GM12878 (cell line): ENCODE data around the gene HIVEP3. TPM values are rescaled to one million over a fixed set of nuclear protein-coding genes. Genes with fewer than 3 reads are reported as not detected.

Experiments used
- ATAC-seq: fragments of 200-7000 bp; cut with Tn5 transposase; 3 replicates; pipeline ENCODE4 v1.9.1; 2020; ENCODE audit warnings: mild to moderate bottlenecking, moderate library complexity
- BruUV-seq: library from RNA; stranded (reverse); fragments of 400-500 nt; replicated peaks from 2 replicates; lab custom pipeline; 2021; lab: Mats Ljungman, UMichigan
- CTCF ChIA-PET: fragments of 300-600 bp; sonication (Branson Sonifier 250); formaldehyde crosslinking; extraction: SDS; loops from one replicate; lab custom pipeline; 2021; ENCODE audit warnings: inconsistent platforms; lab: Yijun Ruan, JAX
- POLR2A ChIA-PET: fragments of 350-600 bp; formaldehyde crosslinking; extraction: SDS; loops from one replicate; lab custom pipeline; 2021; ENCODE audit warnings: inconsistent platforms; lab: Charles Lee
- RAD21 ChIA-PET: fragments of 300-600 bp; sonication (Branson Sonifier 250); formaldehyde crosslinking; loops from one replicate; lab custom pipeline; 2023; ENCODE audit warnings: antibody characterized with exemption; ENCODE audit not compliant: unreplicated experiment; lab: Charles Lee
- SMC1A ChIA-PET: fragments of 300-600 bp; sonication (Branson Sonifier 250); formaldehyde crosslinking; loops from one replicate; lab custom pipeline; 2023; ENCODE audit not compliant: unreplicated experiment, uncharacterized antibody; lab: Charles Lee
- DNase-seq: peaks from one replicate; pipeline ENCODE4 v3.0.0-alpha.2; 2011; ENCODE audit warnings: low read depth, low spot score
- FAIRE-seq: peaks from 3 replicates; lab custom pipeline; 2011; peaks lifted over from hg19 to GRCh38; lab: Jason Lieb, UNC
- H2AFZ ChIP-seq: 2 replicates; pipeline ENCODE4 v1.6.0; 2011; ENCODE audit warnings: low read depth, low read length, control low read depth; ENCODE audit not compliant: control insufficient read depth
- H3K27ac ChIP-seq: 2 replicates; pipeline ENCODE4 v1.5.1; 2011; ENCODE audit warnings: control low read depth; ENCODE audit not compliant: control insufficient read depth, insufficient read depth
- H3K27me3 ChIP-seq, 2 experiments: replicated peaks in 1 of 2; 2 replicates each; pipeline versions ENCODE4 v1.6.0 to v1.6.1; 2011; ENCODE audit warnings: low read length in 1 of 2; ENCODE audit not compliant: control insufficient read depth in 2 of 2, insufficient read depth in 2 of 2
- H3K36me3 ChIP-seq, 2 experiments: 2 replicates each; pipeline ENCODE4 v1.5.1; 2011; ENCODE audit warnings: low read length in 1 of 2; ENCODE audit not compliant: control insufficient read depth in 2 of 2, insufficient read depth in 2 of 2
- H3K4me1 ChIP-seq: 2 replicates; pipeline ENCODE4 v1.6.1; 2011; ENCODE audit warnings: mild to moderate bottlenecking, low read length, moderate library complexity, mixed read lengths; ENCODE audit not compliant: control insufficient read depth, insufficient read depth
- H3K4me2 ChIP-seq: 2 replicates; pipeline ENCODE4 v1.6.0; 2011; ENCODE audit warnings: control low read depth; ENCODE audit not compliant: control insufficient read depth, insufficient read depth
- H3K4me3 ChIP-seq: fragments of 200-600 bp; sonication (generic); 2 replicates; pipeline ENCODE4 v1.5.1; 2016
- H3K79me2 ChIP-seq: 2 replicates; pipeline ENCODE4 v1.6.0; 2011; ENCODE audit warnings: low read length; ENCODE audit not compliant: control insufficient read depth, insufficient read depth
- H3K9ac ChIP-seq: 2 replicates; pipeline ENCODE4 v1.8.0; 2011; ENCODE audit warnings: low read length, control low read depth, mixed read lengths; ENCODE audit not compliant: control insufficient read depth, insufficient read depth
- H3K9me3 ChIP-seq: replicated peaks from 3 replicates; pipeline ENCODE4 v1.5.1; 2011; ENCODE audit warnings: mild to moderate bottlenecking, low read length; ENCODE audit not compliant: control insufficient read depth, insufficient read depth
- H4K20me1 ChIP-seq: 2 replicates; pipeline ENCODE4 v1.6.0; 2011; ENCODE audit not compliant: control insufficient read depth, insufficient read depth
- BACH1 ChIP-seq: fragments of 450-650 bp; IDR thresholded peaks from 2 replicates; pipeline ENCODE4 v1.6.1; 2017; ENCODE audit warnings: mild to moderate bottlenecking, borderline replicate concordance
- DPF2 ChIP-seq: fragments of 450-650 bp; IDR thresholded peaks from 2 replicates; pipeline ENCODE4 v1.6.1; 2017; ENCODE audit warnings: mild to moderate bottlenecking
- EED ChIP-seq: sonication (generic); IDR thresholded peaks from 2 replicates; pipeline ENCODE4 v1.6.1; 2016; ENCODE audit warnings: antibody characterized with exemption, low read depth
- HDGF ChIP-seq: fragments of 450-650 bp; IDR thresholded peaks from 2 replicates; pipeline ENCODE4 v1.6.1; 2016; ENCODE audit warnings: antibody characterized with exemption
- IKZF1 ChIP-seq: fragments of 450-650 bp; conservative IDR thresholded peaks from 2 replicates; pipeline ENCODE4 v1.6.1; 2017; ENCODE audit warnings: antibody characterized with exemption, mild to moderate bottlenecking
- MAX ChIP-seq: IDR thresholded peaks from 2 replicates; pipeline ENCODE4 v1.6.1; 2012; ENCODE audit warnings: low read depth, low read length, improper control_type of control experiment
- MEF2A ChIP-seq: IDR thresholded peaks from 2 replicates; pipeline ENCODE4 v1.6.1; 2011; ENCODE audit warnings: low read depth, mild to moderate bottlenecking, low read length, moderate library complexity; ENCODE audit not compliant: insufficient read depth
- MYB ChIP-seq: fragments of 150-350 bp; IDR thresholded peaks from 2 replicates; pipeline ENCODE4 v1.6.1; 2014; ENCODE audit warnings: mild to moderate bottlenecking, low read depth, low read length, borderline replicate concordance
- NFYB ChIP-seq: IDR thresholded peaks from 2 replicates; pipeline ENCODE4 v1.6.1; 2011; ENCODE audit warnings: low read depth, mild to moderate bottlenecking, low read length, improper control_type of control experiment, moderate library complexity; ENCODE audit not compliant: insufficient read depth
- RAD51 ChIP-seq: fragments of 450-650 bp; IDR thresholded peaks from 2 replicates; pipeline ENCODE4 v1.6.1; 2016; ENCODE audit warnings: moderate library complexity, mild to moderate bottlenecking, inconsistent platforms
- SMAD1 ChIP-seq: fragments of 450-650 bp; IDR thresholded peaks from 2 replicates; pipeline ENCODE4 v1.6.1; 2018; ENCODE audit warnings: mild to moderate bottlenecking, low read depth; ENCODE audit not compliant: partially characterized antibody
- SUPT20H ChIP-seq: IDR thresholded peaks from 2 replicates; pipeline ENCODE4 v1.6.1; 2011; ENCODE audit warnings: low read depth, mild to moderate bottlenecking, low read length, moderate library complexity, borderline replicate concordance; ENCODE audit not compliant: control insufficient read depth
- TCF3 ChIP-seq: IDR thresholded peaks from 2 replicates; pipeline ENCODE4 v1.6.1; 2012; ENCODE audit warnings: low read depth, mild to moderate bottlenecking, low read length, borderline replicate concordance; ENCODE audit not compliant: insufficient read depth
- TCF7 ChIP-seq: IDR thresholded peaks from 2 replicates; pipeline ENCODE4 v1.6.1; 2014; ENCODE audit warnings: antibody characterized with exemption, borderline replicate concordance
- YBX1 ChIP-seq: fragments of 450-650 bp; IDR thresholded peaks from 2 replicates; pipeline ENCODE4 v1.6.1; 2016; ENCODE audit warnings: antibody characterized with exemption
- ZBED1 ChIP-seq: IDR thresholded peaks from 2 replicates; pipeline ENCODE4 v1.6.1; 2016; ENCODE audit warnings: borderline replicate concordance
- WGBS: methylation state at CpG from one replicate; pipeline ENCODE4 v1.1.6; 2016; ENCODE audit warnings: low lambda C conversion rate; ENCODE audit not compliant: insufficient replicate concordance, insufficient coverage; ENCODE audit errors: missing lambda C conversion rate; 5-methylcytosine and 5-hydroxymethylcytosine counted together
- in situ Hi-C: fragments of 300-500 bp; cut with MboI; formaldehyde crosslinking; loops from 9 replicates; pipeline ENCODE4 v1.14.3; 2018; ENCODE audit warnings: mixed read lengths
- intact Hi-C: fragments of 100-400 bp; cut with micrococcal nuclease; formaldehyde crosslinking; loops from one replicate; pipeline ENCODE4 v1.14.2; 2022; ENCODE audit not compliant: unreplicated experiment
- polyA plus RNA-seq, 11 experiments: library from polyadenylated mRNA; depleted of rRNA in 4 of 11; unstranded in 6 of 11; stranded (reverse) in 5 of 11; fragments of >200 nt; fragmentation: Nextera tagmentation in 4 of 11; fragmentation: Illumina TruSeq in 1 of 11; extraction: Ambion mirVana in 4 of 11; extraction: Trizol in 1 of 11; gene quantifications; 1 replicate in 1 of 11; 2 replicates in 10 of 11; pipeline versions ENCODE4 v1.2.1 to v1.2.3, GENCODE V29; 2011 to 2016; ENCODE audit warnings: inconsistent platforms in 2 of 11, missing spikeins in 2 of 11, low read depth in 1 of 11
- total RNA-seq, 4 experiments: library from RNA; depleted of rRNA in 3 of 4; stranded (reverse); fragments of >200 nt in 3 of 4; fragmentation: Illumina TruSeq in 1 of 4; extraction: Trizol in 1 of 4; gene quantifications; 2 replicates each; pipeline versions ENCODE4 v1.2.1 to v1.2.3, GENCODE V29; 2013 to 2021
- TF ChIP-seq, protein P1 (sequence below): fragments of 150-350 bp; IDR thresholded peaks from 2 replicates; pipeline ENCODE4 v1.6.1; 2014; ENCODE audit warnings: mild to moderate bottlenecking, low read depth, low read length
- TF ChIP-seq, protein P2 (sequence below): fragments of 450-650 bp; IDR thresholded peaks from 2 replicates; pipeline ENCODE4 v1.6.1; 2017; ENCODE audit warnings: mild to moderate bottlenecking
- TF ChIP-seq, protein P3 (sequence below): fragments of 450-650 bp; IDR thresholded peaks from 2 replicates; pipeline ENCODE4 v1.6.1; 2014; ENCODE audit warnings: mild to moderate bottlenecking

Gene HIVEP3
- total and polyA plus RNA-seq, 10 of the 15 experiments (the other 5 are each of a cell fraction or from before 2014, with no cell fraction given): 1.8 to 13.6 (median 3.8) TPM

DNA sequence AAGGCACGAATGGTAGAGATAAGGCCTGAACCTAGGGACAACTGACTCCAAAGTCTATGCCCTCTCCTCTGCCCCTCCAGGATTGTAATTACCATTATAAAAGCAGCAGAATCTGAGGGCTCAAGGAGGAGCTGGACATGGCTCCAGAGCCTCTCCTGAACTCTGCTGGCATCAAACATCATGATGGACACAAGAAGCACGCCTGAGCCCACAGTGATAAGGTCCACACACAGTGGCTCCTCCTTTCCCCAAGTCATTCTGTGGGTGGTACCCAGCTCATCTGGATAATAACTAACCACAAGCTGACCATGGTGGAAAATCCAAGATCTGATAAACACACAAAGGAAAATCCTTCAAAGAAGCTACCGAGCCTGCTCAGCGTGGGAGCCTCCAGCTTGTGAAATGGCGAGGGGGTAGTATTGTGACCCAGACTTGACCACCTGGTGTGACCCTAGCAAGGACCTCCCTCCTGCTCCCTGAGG, 85.2 kb downstream of the HIVEP3 start:
- TF ChIP-seq MEF2A: no peak
- TF ChIP-seq, protein P1, sequence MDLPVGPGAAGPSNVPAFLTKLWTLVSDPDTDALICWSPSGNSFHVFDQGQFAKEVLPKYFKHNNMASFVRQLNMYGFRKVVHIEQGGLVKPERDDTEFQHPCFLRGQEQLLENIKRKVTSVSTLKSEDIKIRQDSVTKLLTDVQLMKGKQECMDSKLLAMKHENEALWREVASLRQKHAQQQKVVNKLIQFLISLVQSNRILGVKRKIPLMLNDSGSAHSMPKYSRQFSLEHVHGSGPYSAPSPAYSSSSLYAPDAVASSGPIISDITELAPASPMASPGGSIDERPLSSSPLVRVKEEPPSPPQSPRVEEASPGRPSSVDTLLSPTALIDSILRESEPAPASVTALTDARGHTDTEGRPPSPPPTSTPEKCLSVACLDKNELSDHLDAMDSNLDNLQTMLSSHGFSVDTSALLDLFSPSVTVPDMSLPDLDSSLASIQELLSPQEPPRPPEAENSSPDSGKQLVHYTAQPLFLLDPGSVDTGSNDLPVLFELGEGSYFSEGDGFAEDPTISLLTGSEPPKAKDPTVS: no peak
- TF ChIP-seq MYB: no peak
- TF ChIP-seq, protein P2, sequence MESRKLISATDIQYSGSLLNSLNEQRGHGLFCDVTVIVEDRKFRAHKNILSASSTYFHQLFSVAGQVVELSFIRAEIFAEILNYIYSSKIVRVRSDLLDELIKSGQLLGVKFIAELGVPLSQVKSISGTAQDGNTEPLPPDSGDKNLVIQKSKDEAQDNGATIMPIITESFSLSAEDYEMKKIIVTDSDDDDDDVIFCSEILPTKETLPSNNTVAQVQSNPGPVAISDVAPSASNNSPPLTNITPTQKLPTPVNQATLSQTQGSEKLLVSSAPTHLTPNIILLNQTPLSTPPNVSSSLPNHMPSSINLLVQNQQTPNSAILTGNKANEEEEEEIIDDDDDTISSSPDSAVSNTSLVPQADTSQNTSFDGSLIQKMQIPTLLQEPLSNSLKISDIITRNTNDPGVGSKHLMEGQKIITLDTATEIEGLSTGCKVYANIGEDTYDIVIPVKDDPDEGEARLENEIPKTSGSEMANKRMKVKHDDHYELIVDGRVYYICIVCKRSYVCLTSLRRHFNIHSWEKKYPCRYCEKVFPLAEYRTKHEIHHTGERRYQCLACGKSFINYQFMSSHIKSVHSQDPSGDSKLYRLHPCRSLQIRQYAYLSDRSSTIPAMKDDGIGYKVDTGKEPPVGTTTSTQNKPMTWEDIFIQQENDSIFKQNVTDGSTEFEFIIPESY: no peak
- no peak for TF ChIP-seq IKZF1
- no peak for TF ChIP-seq RAD51
- TF ChIP-seq, protein P3, sequence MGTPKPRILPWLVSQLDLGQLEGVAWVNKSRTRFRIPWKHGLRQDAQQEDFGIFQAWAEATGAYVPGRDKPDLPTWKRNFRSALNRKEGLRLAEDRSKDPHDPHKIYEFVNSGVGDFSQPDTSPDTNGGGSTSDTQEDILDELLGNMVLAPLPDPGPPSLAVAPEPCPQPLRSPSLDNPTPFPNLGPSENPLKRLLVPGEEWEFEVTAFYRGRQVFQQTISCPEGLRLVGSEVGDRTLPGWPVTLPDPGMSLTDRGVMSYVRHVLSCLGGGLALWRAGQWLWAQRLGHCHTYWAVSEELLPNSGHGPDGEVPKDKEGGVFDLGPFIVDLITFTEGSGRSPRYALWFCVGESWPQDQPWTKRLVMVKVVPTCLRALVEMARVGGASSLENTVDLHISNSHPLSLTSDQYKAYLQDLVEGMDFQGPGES: no peak
- TF ChIP-seq ZBED1: no peak
- TF ChIP-seq DPF2: no peak
- TF ChIP-seq SMAD1: no peak
- TF ChIP-seq HDGF: no peak
- TF ChIP-seq YBX1: no peak
- no peak for TF ChIP-seq SUPT20H
- TF ChIP-seq EED: no peak
- TF ChIP-seq TCF7: no peak
- TF ChIP-seq MAX: no peak
- TF ChIP-seq TCF3: no peak
- no peak for TF ChIP-seq BACH1
- TF ChIP-seq NFYB: no peak
- TF ChIP-seq, all 136 proteins: peak for 0
- DNase-seq: no peak
- ChIA-PET SMC1A (interaction anchor here (1.0 to 1.2 kb wide), 2 partner anchors 138 to 206 kb away, joined by 3 read pairs; no protein-coding TSS in a partner anchor), RAD21 (no interaction called here), POLR2A (no interaction called here), CTCF (interaction anchor here (1.0 to 1.5 kb wide), 4 partner anchors 22 to 33 kb away, joined by 3 to 5 read pairs (median 4); no protein-coding TSS in a partner anchor)
- no TSS peak for BruUV-seq
- WGBS: 55% methylated on average over 5 of the region's 5 CpGs
- in situ Hi-C loops: no loop called here
- Histone ChIP-seq H3K79me2 (no peaks in the 10 kb centered on the region), H3K4me2 (no peak overlapping the region), H3K36me3 (no peaks in the 10 kb centered on the region), H3K27me3 (no peaks in the 10 kb centered on the region), H3K27ac (no peak overlapping the region), H3K9ac (no peak overlapping the region), H4K20me1 (no peaks in the 10 kb centered on the region), H3K4me1 (no peaks in the 10 kb centered on the region), H3K4me3 (no peak overlapping the region), H2AFZ (no peak overlapping the region), H3K9me3 (no peaks in the 10 kb centered on the region)
- no peak for FAIRE-seq
- ATAC-seq: no peak
- intact Hi-C loops: no loop called here
